Measurements from ENCODE around the gene SPOCK2. TPM values are rescaled to one million over a fixed set of nuclear protein-coding genes. Genes with fewer than 3 reads are reported as not detected.

Gene SPOCK2
- total and polyA plus RNA-seq, 2 donors (not counting 1 experiment from before 2014, with no cell fraction given) = 0.02 to 0.33 TPM

DNA sequence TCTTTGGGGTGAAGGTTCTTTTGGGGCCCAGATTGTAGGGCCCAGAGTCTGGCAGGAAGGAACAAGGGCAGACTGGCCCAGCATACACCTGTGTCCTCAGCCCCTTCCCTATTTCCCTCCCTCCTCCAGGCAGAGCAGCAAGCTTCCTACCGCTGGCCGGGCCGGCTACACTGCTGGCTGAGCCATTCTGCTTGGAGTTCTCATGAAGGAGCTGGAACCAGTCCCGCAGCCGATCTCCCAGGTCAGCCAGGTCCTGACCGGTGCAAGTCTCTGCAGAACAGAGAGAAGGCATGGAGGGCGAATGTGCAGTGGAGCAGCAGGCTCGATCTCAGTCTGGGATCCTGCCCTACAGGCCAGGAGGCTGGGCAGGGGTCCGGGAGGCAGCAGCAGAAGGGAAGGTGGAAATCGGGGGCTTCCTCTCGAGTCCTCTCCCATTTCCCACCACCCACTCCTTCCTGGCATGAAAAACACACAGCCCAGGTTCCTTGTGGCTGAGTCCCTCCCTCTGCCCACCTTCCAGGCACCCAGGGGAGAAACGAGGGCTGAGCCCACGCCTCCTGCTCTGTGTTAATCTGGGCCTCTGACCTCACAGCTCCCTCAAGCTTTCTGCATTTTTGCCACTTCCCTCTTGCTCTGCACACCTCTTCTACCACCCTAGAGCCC lies 20.8 kb downstream of the SPOCK2 start:
- Histone ChIP-seq H4K20me1 (ENCODE audit: control insufficient read depth, extremely low read depth, insufficient read depth, low read length) (no peaks in the 10 kb centered on the region), H2AFZ (ENCODE audit: low read length) (no peak overlapping the region), H3K9me3 (ENCODE audit: control insufficient read depth, insufficient read depth, low read depth, low read length) (no peaks in the 10 kb centered on the region), H3K36me3 (ENCODE audit: control insufficient read depth, insufficient read depth, low read length) (no peaks in the 10 kb centered on the region), H3K4me2 (ENCODE audit: extremely low read depth, insufficient read depth, low read length) (no peak overlapping the region), H3K27ac (ENCODE audit: insufficient read depth, low read length) (no peak overlapping the region), H3K9ac (ENCODE audit: insufficient read depth, low read length) (no peak overlapping the region), H3K4me3 (replicated peaks in 1 of 4; ENCODE audit: control extremely low read depth in 1 of 4, insufficient read depth in 1 of 4, low read depth in 3 of 4, low read length in 4 of 4) (no peak overlapping the region), H3K79me2 (ENCODE audit: control insufficient read depth, insufficient read depth, low read length) (no peaks in the 10 kb centered on the region), H3K4me1 (ENCODE audit: control insufficient read depth, extremely low read depth, insufficient read depth, low read length) (no peaks in the 10 kb centered on the region), H3K27me3 (ENCODE audit: control insufficient read depth, insufficient read depth, low read length) (peaks cover 7% of the 10 kb centered on the region)
- no peak for DNase-seq (ENCODE audit: low read depth in 2 of 2)
- TF ChIP-seq EZH2 (IDR thresholded peaks at IDR 0.05; ENCODE audit: low read length, missing control alignments) = peak; percentile 54
- TF ChIP-seq, protein P1, sequence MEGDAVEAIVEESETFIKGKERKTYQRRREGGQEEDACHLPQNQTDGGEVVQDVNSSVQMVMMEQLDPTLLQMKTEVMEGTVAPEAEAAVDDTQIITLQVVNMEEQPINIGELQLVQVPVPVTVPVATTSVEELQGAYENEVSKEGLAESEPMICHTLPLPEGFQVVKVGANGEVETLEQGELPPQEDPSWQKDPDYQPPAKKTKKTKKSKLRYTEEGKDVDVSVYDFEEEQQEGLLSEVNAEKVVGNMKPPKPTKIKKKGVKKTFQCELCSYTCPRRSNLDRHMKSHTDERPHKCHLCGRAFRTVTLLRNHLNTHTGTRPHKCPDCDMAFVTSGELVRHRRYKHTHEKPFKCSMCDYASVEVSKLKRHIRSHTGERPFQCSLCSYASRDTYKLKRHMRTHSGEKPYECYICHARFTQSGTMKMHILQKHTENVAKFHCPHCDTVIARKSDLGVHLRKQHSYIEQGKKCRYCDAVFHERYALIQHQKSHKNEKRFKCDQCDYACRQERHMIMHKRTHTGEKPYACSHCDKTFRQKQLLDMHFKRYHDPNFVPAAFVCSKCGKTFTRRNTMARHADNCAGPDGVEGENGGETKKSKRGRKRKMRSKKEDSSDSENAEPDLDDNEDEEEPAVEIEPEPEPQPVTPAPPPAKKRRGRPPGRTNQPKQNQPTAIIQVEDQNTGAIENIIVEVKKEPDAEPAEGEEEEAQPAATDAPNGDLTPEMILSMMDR (conservative IDR thresholded peaks at IDR 0.05 in 1 of 2, IDR thresholded peaks at IDR 0.05 in 1 of 2; ENCODE audit: low read depth in 1 of 2, low read length in 2 of 2) = no peak

DNA sequence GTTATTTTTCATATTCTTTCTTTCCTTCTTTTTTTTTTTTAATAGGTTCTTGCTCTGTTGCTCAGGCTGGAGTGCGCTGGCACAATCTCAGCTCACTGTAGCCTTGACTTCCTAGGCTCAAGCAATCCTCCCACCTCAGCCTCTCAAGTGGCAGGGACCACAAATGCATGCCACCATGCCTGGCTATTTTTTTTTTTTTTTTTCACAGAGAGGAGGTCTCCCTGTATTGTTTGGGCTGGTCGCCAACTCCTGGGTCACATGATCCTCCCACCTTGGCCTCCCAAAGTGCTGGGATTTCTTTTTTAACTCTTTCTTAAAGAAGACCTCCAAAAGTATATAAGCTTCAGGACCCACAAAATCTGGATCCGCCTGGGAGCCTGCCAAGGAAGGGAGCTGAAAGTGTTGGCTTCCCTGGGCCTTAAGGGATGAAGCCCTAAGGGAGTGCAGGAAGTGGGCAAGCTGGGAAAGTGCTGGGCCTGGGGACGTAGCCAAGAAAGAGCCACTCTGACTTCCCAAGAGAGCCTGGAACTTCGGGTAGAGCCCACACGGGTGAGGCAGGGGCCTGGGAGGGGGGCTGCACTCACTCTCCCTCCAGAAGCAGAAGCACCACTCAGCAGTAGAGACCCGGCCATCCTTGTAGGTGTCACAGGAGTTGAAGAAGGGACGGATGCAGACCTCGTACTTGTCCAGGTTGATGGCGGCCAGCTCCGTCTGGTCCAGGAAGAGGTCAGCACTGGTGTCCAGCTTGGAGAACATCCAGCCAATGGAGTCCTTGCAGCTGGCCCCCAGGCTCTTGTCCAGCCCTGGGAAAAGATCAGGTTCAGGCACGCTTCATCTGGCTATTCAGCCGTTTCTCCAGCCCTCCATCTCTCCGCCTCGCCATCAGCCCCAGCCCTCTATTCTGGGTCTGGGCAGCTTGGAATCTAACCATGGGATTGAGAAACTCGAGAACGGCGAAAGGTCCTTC lies 21.8 kb downstream of the SPOCK2 start:
- Histone ChIP-seq H3K36me3 (ENCODE audit: control insufficient read depth, insufficient read depth, low read length) (no peaks in the 10 kb centered on the region), H3K27me3 (ENCODE audit: control insufficient read depth, insufficient read depth, low read length) (peaks cover 7% of the 10 kb centered on the region), H3K4me2 (ENCODE audit: extremely low read depth, insufficient read depth, low read length) (no peak overlapping the region), H3K27ac (ENCODE audit: insufficient read depth, low read length) (no peak overlapping the region), H3K9ac (ENCODE audit: insufficient read depth, low read length) (no peak overlapping the region), H4K20me1 (ENCODE audit: control insufficient read depth, extremely low read depth, insufficient read depth, low read length) (no peaks in the 10 kb centered on the region), H2AFZ (ENCODE audit: low read length) (no peak overlapping the region), H3K4me1 (ENCODE audit: control insufficient read depth, extremely low read depth, insufficient read depth, low read length) (no peaks in the 10 kb centered on the region), H3K4me3 (replicated peaks in 1 of 4; ENCODE audit: control extremely low read depth in 1 of 4, insufficient read depth in 1 of 4, low read depth in 3 of 4, low read length in 4 of 4) (no peak overlapping the region), H3K9me3 (ENCODE audit: control insufficient read depth, insufficient read depth, low read depth, low read length) (no peaks in the 10 kb centered on the region), H3K79me2 (ENCODE audit: control insufficient read depth, insufficient read depth, low read length) (no peaks in the 10 kb centered on the region)
- DNase-seq (ENCODE audit: low read depth in 2 of 2) = peak in 1 of 2 donors; percentile 60
- TF ChIP-seq, protein P1 (conservative IDR thresholded peaks at IDR 0.05 in 1 of 2, IDR thresholded peaks at IDR 0.05 in 1 of 2; ENCODE audit: low read depth in 1 of 2, low read length in 2 of 2) = no peak
- no peak for TF ChIP-seq EZH2 (IDR thresholded peaks at IDR 0.05; ENCODE audit: low read length, missing control alignments)

DNA sequence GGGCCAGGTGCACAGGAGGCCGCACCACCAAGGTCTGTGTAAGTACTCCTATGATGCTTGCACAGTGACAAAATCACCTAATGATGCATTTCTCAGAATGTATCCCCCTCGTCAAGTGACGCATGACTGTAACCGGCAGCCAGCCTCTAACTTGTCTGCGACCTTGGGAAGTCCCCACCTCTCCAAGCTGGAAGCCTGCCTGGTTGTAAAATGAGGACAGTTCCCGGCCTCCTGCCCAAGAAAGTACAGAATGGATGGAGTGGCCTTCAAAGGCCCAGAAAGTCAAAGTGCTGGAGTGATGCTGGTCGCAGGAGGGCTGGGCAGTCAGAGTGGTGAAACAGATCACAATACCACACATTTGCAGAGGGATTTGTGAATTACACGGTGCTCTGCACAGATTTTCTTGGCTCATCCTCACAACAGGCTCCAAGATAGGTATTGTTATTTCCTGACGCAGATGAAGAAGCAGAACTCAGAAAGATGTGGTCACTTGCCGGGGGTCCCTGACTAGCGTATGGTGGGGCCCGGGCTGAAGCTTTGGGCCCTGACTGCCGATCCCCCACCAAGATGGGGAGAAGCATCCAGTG lies 22.8 kb downstream of the SPOCK2 start:
- Histone ChIP-seq H3K4me3 (replicated peaks in 1 of 4; ENCODE audit: control extremely low read depth in 1 of 4, insufficient read depth in 1 of 4, low read depth in 3 of 4, low read length in 4 of 4) (no peak overlapping the region), H3K27ac (ENCODE audit: insufficient read depth, low read length) (no peak overlapping the region), H3K4me1 (ENCODE audit: control insufficient read depth, extremely low read depth, insufficient read depth, low read length) (no peaks in the 10 kb centered on the region), H3K27me3 (ENCODE audit: control insufficient read depth, insufficient read depth, low read length) (peaks cover 10% of the 10 kb centered on the region), H3K36me3 (ENCODE audit: control insufficient read depth, insufficient read depth, low read length) (no peaks in the 10 kb centered on the region), H3K4me2 (ENCODE audit: extremely low read depth, insufficient read depth, low read length) (no peak overlapping the region), H3K79me2 (ENCODE audit: control insufficient read depth, insufficient read depth, low read length) (no peaks in the 10 kb centered on the region), H2AFZ (ENCODE audit: low read length) (no peak overlapping the region), H4K20me1 (ENCODE audit: control insufficient read depth, extremely low read depth, insufficient read depth, low read length) (no peaks in the 10 kb centered on the region), H3K9me3 (ENCODE audit: control insufficient read depth, insufficient read depth, low read depth, low read length) (no peaks in the 10 kb centered on the region), H3K9ac (ENCODE audit: insufficient read depth, low read length) (no peak overlapping the region)
- TF ChIP-seq EZH2 (IDR thresholded peaks at IDR 0.05; ENCODE audit: low read length, missing control alignments) = no peak
- TF ChIP-seq, protein P1 (conservative IDR thresholded peaks at IDR 0.05 in 1 of 2, IDR thresholded peaks at IDR 0.05 in 1 of 2; ENCODE audit: low read depth in 1 of 2, low read length in 2 of 2) = no peak
- peak in 1 of 2 donors; percentile 34 for DNase-seq (ENCODE audit: low read depth in 2 of 2)

Data from fibroblast of lung (primary cell).